Body of pancreas (tissue), 4 donors: ENCODE measurements around the gene C1QTNF12.

Experiments
- POLR2A ChIP-seq, 3 donors: fragments of 450-650 bp; IDR thresholded peaks; one replicate each; pipeline ENCODE4 v1.6.1; 2016; ENCODE audit warnings: antibody characterized with exemption in 3 of 3, mild to moderate bottlenecking in 2 of 3
- TF ChIP-seq, protein P1 (sequence below), 7 experiments: fragments of 450-650 bp in 4 of 7; fragments of 200-600 bp in 3 of 7; sonication (generic) in 3 of 7; IDR thresholded peaks; one replicate each; pipeline ENCODE4 v1.5.1; 2016 to 2019; ENCODE audit warnings: antibody characterized with exemption in 7 of 7

DNA sequence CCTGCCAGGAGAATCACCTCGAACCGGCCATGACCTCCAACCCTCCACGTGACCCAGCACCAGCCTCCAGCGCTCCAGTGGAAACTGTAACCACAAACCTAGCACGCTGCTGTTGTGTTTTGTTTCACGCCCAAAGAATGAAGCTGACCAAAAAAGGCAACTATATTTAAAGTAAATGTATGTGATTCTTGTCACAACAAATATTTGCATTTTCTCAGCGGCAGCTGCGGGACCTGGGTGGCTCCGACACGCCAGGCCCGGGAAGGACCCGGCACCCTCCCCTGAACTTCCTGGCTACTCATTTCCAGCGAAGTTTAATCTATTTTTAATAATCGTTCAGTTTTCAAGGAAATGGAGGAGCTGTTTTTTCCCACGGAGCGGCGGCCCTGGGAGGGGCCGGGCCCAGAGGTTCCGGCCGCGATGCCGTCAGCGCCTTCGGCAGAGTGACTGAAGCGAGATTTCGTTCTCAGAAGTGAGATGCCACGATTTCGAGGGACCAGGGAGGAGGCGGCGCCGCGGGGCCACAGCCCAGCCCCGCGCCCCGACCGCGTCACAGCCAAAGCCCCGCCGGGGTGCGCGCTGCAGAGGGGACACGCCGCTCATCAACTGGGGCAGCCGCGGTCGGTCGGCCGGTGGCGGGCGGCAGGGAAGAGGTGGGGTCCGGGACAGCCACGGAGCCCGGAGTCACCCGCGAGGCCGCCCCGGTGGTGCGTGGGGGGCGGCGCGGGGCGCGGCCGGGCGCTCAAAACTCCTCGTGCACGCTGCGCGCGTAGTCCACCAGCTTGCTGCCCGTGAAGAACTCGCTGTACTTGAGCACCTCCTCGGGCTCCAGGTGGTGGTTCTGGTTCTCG lies 29.5 kb downstream of the C1QTNF12 start:
- TF ChIP-seq, protein P1, sequence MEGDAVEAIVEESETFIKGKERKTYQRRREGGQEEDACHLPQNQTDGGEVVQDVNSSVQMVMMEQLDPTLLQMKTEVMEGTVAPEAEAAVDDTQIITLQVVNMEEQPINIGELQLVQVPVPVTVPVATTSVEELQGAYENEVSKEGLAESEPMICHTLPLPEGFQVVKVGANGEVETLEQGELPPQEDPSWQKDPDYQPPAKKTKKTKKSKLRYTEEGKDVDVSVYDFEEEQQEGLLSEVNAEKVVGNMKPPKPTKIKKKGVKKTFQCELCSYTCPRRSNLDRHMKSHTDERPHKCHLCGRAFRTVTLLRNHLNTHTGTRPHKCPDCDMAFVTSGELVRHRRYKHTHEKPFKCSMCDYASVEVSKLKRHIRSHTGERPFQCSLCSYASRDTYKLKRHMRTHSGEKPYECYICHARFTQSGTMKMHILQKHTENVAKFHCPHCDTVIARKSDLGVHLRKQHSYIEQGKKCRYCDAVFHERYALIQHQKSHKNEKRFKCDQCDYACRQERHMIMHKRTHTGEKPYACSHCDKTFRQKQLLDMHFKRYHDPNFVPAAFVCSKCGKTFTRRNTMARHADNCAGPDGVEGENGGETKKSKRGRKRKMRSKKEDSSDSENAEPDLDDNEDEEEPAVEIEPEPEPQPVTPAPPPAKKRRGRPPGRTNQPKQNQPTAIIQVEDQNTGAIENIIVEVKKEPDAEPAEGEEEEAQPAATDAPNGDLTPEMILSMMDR (IDR thresholded peaks at IDR 0.05) = no peak
- no peak for TF ChIP-seq POLR2A (IDR thresholded peaks at IDR 0.05)
